Measurements from ENCODE around the gene VIL1.

Gene VIL1

DNA sequence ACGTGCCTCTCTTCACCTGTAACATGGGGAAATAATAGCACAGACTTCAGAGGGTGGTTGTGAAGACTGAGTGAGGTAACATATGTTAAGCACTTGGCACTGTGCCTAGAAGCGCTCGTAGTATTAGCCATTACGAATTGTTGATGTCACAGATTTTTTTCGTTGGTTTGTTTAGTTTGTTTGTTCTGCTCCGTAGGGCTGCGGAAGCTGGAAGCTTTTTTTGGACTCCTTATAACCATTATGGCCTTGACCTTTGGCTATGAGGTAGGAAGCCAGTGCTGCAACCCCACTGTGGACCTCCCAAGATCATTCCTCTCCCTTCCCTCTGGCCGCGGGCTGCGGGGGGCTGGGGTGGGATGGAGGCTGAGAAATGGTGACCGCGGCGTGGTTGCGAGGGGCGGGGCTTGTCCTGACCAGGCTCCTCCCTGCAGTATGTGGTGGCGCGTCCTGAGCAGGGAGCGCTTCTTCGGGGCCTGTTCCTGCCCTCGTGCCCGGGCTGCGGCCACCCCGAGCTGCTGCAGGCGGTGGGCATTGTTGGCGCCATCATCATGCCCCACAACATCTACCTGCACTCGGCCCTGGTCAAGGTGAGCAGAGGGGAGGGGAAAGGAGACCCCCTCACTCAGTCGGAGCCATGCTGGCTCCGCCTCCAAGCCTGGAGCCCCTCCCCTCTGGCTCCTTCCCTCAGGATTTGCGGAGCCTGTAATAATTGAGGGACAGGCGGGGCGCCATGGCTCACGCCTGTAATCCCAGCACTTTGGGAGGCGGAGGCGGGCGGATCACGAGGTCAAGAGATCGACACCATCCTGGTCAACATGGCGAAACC is 31.3 kb upstream of the VIL1 start:
- peak; percentile 79 for DNase-seq (ENCODE audit: low read depth, low spot score)
- TF ChIP-seq, protein P1, sequence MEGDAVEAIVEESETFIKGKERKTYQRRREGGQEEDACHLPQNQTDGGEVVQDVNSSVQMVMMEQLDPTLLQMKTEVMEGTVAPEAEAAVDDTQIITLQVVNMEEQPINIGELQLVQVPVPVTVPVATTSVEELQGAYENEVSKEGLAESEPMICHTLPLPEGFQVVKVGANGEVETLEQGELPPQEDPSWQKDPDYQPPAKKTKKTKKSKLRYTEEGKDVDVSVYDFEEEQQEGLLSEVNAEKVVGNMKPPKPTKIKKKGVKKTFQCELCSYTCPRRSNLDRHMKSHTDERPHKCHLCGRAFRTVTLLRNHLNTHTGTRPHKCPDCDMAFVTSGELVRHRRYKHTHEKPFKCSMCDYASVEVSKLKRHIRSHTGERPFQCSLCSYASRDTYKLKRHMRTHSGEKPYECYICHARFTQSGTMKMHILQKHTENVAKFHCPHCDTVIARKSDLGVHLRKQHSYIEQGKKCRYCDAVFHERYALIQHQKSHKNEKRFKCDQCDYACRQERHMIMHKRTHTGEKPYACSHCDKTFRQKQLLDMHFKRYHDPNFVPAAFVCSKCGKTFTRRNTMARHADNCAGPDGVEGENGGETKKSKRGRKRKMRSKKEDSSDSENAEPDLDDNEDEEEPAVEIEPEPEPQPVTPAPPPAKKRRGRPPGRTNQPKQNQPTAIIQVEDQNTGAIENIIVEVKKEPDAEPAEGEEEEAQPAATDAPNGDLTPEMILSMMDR (IDR thresholded peaks at IDR 0.05; ENCODE audit: low read depth, low read length): no peak
- H3K4me3 ChIP-seq (ENCODE audit: low read depth, low read length): peak overlapping the region; percentile 30
- in situ Hi-C loops (cut with HindIII; ENCODE audit: low sequenced_read_pairs): no loop called here

DNA sequence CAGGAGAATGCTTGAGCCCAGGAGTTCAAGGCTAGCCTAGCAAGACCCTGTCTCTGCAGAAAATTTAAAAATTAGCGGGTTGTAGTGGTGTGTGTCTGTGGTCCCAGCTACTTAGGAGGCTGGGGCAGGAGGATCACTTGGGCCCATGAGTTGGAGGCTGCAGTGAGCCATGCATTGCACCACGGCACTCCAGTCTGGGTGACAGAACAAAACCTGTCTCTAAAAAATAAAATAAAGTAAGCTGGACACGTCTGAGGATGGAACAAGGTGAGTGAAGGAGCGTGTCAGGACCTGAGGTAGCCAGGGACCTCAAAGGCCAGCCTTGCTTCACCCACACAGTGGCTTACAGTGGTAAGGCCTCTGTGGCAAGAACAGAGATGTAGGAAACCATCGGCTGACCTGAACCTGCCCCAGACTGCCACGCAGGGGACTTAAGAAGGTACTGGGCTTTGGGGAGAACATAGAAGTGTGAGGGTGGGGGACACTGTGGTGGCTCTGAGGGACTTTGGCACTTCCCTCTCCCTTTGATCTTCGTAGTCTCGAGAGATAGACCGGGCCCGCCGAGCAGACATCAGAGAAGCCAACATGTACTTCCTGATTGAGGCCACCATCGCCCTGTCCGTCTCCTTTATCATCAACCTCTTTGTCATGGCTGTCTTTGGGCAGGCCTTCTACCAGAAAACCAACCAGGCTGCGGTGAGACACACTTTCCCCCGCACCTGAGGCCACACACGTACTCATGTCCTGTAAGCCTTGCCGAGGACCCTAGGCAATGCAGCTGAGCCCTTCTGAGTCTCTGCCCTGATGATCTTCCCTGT is 29.4 kb upstream of the VIL1 start:
- no peak for DNase-seq (ENCODE audit: low read depth, low spot score)
- TF ChIP-seq, protein P1 (IDR thresholded peaks at IDR 0.05; ENCODE audit: low read depth, low read length): no peak
- no peak overlapping the region for H3K4me3 ChIP-seq (ENCODE audit: low read depth, low read length)
- in situ Hi-C loops (cut with HindIII; ENCODE audit: low sequenced_read_pairs): no loop called here

DNA sequence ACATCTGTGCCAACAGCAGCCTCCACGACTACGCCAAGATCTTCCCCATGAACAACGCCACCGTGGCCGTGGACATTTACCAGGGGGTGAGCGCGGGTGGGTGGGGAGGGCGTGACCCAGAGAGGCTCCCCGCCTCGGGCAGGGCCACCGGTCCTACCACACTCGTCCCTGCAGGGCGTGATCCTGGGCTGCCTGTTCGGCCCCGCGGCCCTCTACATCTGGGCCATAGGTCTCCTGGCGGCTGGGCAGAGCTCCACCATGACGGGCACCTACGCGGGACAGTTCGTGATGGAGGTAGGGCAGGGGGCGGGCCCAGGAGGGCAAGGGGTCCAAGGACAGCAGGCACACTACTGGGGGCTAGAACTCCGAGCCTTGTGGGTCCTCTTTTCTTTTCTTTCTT is 27.7 kb upstream of the VIL1 start:
- TF ChIP-seq, protein P1 (IDR thresholded peaks at IDR 0.05; ENCODE audit: low read depth, low read length): no peak
- DNase-seq (ENCODE audit: low read depth, low spot score): no peak
- in situ Hi-C loops (cut with HindIII; ENCODE audit: low sequenced_read_pairs): no loop called here
- no peak overlapping the region for H3K4me3 ChIP-seq (ENCODE audit: low read depth, low read length)

DNA sequence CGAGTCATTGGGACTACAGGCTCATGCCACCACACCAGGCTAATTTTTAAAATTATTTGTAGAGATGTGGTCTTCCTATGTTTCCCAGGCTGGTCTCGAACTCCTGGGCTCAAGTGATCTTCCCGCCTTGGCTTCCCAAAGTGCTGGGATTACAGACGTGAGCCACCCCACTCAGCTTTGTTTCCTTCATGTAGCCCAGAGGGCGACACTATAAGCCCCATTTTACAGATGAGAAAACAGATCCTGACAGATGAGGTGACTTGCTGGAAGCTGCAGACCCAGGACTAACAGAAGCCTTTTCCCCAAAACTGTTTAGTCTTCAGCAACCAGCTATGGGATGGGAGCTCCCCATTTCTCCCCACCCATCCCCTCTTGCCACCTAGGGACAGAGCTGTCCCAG is 26.5 kb upstream of the VIL1 start:
- no peak for DNase-seq (ENCODE audit: low read depth, low spot score)
- TF ChIP-seq, protein P1 (IDR thresholded peaks at IDR 0.05; ENCODE audit: low read depth, low read length): no peak
- in situ Hi-C loops (cut with HindIII; ENCODE audit: low sequenced_read_pairs): no loop called here
- H3K4me3 ChIP-seq (ENCODE audit: low read depth, low read length): no peak overlapping the region

DNA sequence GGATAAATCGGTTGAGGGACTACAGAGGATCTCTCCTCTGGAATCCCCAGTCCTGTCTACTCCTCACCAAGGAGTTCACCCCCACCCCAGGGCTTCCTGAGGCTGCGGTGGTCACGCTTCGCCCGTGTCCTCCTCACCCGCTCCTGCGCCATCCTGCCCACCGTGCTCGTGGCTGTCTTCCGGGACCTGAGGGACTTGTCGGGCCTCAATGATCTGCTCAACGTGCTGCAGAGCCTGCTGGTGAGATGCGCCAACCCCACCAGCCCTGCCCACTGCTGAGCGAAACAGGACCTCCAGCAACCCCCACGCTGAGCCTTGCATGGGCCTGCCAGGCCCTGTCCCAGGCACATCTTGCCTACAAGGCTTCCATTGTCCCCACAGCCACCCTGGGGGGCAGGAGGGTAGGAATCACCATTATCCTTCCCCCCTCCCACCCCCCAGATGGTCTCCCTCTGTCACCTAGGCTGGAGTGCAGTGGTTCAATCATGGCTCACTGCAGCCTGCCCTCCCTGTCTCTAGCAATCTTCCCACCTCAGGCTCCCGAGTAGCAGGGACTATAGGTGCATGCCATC is 25.9 kb upstream of the VIL1 start:
- H3K4me3 ChIP-seq (ENCODE audit: low read depth, low read length): no peak overlapping the region
- DNase-seq (ENCODE audit: low read depth, low spot score): no peak
- in situ Hi-C loops (cut with HindIII; ENCODE audit: low sequenced_read_pairs): no loop called here
- TF ChIP-seq, protein P1 (IDR thresholded peaks at IDR 0.05; ENCODE audit: low read depth, low read length): no peak

DNA sequence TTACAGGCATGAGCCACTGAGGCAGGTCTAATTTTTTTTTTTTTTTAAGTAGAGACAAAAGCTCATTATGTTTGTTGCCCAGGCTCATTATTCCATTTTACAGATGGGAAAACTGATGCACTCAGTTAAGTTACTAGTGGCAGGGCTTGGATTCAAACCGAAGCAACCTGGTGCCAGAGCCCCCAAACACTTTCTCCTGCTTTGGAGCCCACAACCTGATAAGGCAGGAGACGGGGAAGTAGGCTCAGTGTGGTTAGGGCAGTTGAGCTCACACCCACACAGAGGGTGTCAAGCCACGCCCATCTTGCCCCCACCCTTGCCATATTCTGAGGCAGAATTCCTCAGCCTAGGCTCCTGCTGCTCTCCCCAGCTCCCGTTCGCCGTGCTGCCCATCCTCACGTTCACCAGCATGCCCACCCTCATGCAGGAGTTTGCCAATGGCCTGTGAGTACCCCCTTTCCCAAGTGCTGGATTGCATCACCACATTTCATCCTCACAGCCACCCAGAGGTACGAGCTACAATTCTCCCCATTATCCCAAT is 25.1 kb upstream of the VIL1 start:
- TF ChIP-seq, protein P1 (IDR thresholded peaks at IDR 0.05; ENCODE audit: low read depth, low read length): no peak
- in situ Hi-C loops (cut with HindIII; ENCODE audit: low sequenced_read_pairs): no loop called here
- no peak overlapping the region for H3K4me3 ChIP-seq (ENCODE audit: low read depth, low read length)
- DNase-seq (ENCODE audit: low read depth, low spot score): no peak
